T-helper 2 cell (primary cell): ENCODE measurements around the gene IVNS1ABP.
"Not testable (repeated sequence)": the region's sequence is repeated elsewhere in the genome, so short reads cannot be mapped to it uniquely, and the experiment has no call there.

ENCODE experiments used
- DNase-seq, 5 experiments: peaks; one replicate each; pipeline versions ENCODE4 v3.0.0 to v3.0.0-alpha.2; 2012 to 2022

The IVNS1ABP gene

DNA sequence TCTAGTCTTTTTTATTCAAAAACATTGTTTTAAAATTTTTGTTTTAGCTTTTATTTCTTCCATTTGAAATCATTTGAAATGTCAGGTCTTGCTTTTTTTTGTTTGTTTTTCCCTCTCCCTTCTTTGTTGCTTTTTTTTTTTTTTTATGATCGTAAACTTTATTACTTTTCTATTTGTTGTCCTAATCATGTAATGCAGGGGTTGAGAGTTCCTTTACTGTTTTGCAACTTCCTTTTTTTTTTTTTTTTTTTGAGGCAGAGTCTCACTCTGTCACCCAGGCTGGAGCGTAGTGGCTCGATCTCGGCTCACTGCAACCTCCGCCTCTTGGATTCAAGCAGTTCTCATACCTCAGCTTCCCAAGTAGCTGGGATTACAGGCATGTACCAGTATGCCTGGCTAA is 24.8 kb downstream of the IVNS1ABP start:
- DNase-seq = no peak

DNA sequence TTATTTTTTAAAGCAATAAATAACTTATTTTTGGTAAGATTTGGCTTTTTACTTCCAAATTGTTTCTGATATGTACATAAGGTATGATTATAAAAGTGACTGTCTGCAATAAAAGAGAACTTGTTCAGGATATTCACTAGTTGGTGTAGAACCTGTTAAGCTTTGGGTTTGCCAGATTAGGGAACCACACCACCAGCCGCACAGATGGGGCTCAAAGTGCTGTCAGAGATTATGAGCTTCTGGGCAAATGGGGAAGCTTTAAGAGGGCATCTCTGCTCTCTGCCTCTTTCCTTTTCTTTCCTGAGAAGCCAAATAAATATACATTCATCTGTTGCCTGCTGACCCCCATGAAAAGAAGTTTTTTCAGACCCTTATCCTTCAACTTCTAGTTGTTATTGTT is 25.4 kb downstream of the IVNS1ABP start:
- no peak for DNase-seq

DNA sequence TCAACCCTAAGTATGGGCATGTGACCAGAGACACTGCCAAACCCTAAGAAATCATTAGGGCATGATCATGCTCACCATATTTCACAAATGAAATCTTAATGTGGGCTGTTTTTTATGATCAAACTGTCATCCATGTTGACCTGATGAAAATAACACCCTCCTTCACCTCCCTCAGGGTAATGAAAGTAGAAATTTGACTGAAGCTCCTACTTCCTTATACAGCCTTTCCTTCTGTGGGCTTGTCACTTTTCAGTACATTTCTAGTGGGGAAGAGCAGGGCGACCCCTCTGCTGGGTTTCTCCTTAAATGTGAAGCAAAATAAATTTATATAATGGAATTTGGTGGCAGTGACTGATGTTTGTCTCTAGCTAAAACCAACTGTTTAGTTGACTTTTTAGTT is 25.9 kb downstream of the IVNS1ABP start:
- no peak for DNase-seq

DNA sequence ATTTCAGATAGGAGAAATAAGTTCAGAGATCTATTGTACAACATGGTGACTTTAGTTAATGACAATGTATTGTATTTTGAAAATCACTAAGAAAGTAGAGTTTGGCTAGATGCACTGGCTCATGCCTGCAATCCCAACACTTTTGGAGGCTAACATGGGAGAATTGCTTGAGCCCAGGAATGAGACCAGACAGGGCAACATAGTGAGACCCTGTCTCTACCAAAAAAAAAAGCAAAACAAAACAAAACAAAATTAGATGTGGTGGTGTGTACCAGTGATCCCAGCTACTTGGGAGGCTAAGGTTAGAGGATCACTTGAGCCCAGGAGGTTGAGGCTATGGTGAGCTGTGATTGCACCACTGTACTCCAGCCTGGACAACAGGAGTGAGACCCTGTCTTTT is 27.2 kb downstream of the IVNS1ABP start:
- no peak for DNase-seq

DNA sequence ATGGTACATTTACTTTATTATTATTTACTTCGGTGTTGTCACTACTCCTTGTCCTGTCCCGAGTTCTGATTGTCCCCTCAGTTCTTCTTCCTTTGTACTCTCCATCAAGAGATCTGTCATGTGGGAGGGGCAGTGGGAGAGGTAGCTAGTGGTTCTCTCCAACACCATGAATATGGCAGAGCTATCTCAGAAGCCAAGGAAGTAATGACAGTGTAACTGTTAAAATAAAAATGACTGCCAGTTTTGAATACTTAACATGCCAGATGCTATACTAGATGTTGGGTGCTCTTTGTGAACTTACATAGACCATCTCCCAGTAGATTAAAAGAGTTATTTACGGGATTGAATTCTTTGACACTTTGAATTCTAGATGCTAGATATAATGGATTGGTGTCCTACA is 28.6 kb downstream of the IVNS1ABP start:
- DNase-seq = no peak

DNA sequence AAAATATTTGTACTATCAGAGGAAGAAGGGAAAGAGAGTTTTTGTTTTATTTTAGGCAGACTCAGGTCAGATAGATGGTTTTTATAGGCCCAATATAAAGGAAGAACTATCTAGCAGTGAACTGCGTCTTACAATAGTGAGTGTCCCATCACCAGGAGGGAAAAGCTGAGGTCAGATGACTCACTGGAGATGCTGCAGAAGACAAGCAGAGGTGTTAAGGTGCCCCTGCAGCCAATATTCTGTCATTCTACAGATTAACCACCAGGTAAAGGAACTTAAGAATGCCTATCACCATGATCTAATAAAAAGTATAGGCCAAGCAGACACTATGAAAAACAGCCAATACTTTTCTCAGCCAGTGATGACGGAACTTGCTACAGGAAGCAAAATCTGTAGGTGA is 29.6 kb downstream of the IVNS1ABP start:
- DNase-seq = no peak

DNA sequence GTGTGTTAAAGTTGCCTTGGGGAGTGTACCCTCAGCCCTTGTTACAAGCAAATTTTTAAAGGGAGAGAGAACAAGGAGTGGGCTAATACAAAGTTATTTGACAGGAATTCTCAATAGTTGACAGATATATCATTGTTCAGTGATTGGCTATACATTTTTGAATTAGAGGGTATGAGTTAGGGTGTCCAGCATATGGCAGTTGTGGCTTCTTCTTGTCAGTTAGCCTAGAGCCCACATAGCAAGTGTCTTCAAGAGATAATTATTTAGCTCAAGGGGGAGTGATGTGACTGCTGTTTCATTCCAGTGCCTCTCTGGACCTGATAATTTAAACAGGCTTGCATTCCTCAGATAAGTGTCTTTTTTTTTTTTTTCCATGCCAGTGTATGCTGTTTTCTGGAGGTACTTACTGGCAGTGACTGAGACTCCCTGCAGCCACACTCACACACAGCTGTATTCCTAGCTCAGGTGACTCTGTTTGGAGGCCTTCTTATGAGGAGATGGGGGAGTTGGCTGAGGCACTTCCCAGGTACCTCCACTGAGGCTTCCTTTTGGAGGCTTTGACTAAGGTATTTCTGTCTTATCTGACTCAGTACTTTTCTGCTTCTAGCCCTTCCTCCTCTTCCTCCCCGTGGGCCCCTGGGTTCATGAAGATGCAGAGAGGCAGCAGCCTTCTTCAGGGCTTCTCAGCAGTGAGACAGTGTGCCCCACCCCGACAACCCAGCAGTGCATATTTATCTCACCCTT is 32.3 kb downstream of the IVNS1ABP start:
- peak in 1 of 5 experiments; percentile 5 for DNase-seq

DNA sequence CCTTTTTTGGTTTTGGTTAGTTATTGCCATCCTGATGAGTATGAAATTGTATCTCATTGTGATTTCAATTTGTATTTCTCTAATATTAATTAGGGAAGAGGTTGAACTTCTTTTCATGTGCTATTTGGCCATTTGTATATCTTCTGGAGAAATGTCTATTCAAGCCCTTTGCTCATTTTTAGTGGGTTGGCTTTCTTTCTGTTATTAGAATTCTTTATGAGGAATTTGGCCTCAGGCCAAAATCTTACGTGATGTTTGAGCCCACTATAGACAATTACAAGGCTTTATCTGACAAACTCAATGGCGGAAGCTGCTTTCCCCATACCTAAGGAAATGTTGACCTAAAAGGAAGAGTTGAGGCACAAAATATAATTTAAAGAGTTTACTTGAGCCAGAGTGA is 32.9 kb downstream of the IVNS1ABP start:
- no peak for DNase-seq

DNA sequence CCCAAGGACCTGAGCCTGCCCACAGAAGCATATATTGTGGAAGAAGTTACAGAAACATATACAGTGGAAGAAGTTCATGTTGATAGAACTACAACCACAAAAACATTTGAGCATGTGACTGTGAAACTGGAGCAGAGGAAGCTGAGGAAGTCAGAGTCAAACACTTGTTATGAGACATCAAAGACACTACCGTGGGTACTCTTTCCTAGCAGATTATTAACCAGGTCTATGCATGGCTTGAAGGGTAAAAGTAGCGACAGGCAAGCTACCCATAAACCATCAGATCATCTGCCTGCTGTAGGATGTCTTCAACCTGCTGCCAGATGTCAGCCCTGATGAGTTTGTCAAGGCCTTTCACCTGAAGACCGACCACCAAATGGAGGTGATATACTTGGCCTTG is 35.8 kb downstream of the IVNS1ABP start:
- peak in 2 of 5 experiments; percentile 68 to 72 for DNase-seq

DNA sequence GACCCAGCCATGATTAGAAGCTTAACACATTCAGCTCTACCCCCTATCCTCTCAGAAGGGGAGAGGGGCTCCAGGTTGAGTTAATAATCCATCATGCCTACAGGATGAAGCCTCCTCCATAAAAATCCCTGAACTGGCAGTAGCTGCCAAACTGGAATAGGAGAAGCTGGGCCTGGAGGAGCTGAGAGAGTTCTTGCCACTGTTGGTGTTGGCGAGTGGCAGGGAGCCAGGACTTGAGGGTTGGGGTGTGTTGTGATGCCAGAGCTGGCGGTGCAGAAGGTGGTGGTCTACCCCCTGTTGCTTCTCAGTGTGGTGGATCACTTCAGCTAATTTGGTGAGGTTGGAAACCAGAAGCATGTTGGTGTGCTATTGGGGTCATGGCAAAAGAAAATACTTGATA is 36.5 kb downstream of the IVNS1ABP start:
- DNase-seq = peak in 1 of 5 experiments; percentile 15

DNA sequence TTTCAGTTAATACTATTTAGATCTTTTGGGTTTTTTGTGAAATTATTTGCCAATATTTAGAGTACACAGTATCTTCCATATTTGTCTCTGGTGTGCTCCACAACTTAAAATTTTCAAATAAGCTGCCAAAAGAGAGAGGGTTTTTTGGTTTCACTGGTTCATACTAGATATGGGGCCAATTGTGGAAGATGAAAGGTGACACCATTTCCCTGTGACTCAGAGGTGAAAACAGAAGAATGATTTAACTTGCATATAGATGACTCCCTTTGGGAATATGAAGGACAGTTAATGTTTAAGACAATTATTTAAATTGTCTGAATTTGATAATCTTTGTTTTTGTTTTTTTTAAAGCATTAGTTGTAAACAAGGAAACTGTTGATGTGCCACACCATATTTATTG is 37.5 kb downstream of the IVNS1ABP start:
- DNase-seq = no peak

DNA sequence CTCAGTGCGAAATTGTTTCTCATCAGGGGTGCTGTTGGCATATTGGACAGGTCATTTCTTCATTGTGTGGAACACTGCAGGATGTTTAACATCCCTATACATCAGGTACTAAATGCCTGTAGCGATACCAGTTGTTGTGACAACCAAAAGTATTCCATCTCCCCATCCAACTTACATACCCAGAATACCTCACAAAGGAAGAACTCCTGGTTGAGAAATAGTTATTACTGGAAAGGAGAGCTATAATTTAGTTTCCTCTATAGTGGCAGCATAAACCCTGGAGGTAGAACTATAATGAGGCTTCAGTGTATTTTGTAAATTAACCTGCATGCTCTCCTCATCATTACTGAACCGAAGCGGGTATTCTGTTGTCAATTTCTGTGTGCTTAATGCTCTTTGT is 45.1 kb downstream of the IVNS1ABP start:
- no peak for DNase-seq

DNA sequence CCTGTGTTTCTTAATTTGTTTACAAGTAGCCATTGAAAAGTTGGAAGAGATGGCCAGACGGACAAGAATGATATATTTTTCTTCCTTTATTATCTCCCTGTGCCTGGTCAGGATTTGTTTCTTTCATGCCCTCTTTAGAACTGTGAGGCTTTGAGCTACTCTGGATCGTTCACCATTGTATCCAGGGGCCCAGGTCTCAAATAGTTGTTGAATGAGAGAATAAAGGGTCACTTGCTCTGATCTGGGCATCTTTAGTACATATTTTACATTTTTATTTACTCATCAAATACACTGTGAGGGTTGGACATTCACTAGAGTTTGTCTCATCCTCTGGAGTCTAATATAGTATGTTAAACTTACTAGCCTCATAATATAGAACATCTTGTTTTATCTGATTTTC is 48.7 kb downstream of the IVNS1ABP start:
- no peak for DNase-seq

DNA sequence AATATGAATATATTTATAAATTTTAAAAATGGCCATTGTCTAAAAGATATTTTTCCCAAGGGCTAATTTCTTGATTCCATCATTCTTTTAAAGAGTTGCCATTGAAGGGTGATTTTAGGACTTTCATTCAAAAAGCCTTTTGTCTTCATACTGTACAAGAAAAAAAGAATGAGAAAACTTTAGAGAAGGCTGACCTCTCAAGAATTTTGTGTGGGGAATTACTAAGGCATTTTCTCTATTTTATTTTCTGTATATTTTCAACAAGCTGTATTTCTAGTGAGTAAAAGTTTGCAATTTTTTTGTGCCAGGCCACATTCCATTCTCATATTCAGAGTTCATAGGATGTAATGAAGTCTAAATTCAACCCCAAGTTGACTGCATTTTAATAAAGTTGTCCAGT is 49.3 kb downstream of the IVNS1ABP start:
- DNase-seq = no peak

DNA sequence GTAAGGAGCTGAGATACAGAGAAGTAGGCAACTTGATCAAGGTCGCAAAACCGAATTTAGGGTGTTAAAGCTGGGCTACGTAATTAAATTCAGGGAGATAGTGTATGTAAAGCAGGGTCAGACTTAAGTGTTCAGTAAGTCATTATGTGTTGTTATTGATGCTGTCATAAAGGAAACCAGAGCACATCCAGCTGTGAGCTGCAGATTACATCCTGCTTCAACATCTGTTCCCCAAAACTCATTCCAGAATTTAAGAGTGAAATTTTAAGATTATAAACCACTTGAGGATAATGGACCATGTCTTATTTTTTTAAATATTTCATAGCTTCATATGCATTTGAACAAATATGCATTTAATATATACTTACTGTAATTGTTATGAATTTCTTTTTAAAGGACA is 49.7 kb downstream of the IVNS1ABP start:
- DNase-seq = no peak

DNA sequence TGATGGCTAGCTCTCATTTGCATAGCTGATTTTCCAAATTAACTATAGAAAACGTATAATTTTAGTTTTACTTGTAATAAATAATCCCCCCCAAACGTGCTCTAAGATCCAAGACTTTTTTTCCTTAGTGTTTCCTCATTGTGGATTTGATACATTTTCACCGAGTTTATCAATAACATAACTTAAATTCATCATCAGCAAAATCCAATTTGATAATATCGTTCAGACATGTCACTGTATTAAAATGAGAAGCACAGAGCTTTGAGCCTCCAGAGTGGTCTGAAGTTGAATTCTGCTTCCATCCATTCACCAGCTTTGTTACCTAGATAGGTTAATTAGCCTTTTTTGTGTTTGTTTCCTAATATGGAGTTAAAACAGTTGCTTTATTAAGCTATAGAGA is 51.7 kb downstream of the IVNS1ABP start:
- no peak for DNase-seq

DNA sequence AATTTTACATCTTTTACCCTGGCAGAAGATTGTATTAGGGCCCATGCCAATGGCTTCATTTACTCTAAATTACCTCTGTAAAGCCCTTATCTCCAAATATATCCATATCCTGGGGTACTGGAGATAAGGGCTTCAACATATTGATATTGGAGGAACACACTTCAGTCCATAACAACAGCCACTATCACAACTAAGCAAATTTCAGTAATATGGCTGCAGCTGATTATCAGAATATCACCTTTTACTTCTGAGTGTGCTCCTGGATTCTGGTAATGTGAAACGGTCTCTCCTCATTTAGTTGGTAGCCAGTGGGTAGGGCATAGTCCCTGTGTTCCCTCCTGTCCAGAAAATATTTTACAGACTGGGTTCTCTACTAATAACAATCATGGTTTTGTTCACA is 53.3 kb downstream of the IVNS1ABP start:
- no peak for DNase-seq

DNA sequence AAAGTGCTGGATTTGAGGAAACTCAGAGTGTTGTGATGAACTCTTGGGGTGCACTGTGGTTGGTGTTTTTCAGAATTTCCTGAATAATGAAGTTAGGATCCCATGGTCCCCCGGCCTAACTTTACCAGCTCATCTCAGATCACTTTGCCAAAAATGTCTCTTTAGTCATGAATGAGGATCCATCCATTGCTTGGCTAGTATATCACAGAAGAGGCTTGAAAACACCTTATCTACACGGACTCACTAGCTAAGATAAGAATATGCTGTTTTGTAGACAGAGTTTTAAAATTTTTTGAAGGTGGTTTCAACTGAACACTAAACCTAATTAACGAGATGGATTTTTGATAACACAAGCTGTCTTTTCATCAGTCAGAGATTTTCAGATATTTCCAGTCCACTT is 53.8 kb downstream of the IVNS1ABP start:
- no peak for DNase-seq

DNA sequence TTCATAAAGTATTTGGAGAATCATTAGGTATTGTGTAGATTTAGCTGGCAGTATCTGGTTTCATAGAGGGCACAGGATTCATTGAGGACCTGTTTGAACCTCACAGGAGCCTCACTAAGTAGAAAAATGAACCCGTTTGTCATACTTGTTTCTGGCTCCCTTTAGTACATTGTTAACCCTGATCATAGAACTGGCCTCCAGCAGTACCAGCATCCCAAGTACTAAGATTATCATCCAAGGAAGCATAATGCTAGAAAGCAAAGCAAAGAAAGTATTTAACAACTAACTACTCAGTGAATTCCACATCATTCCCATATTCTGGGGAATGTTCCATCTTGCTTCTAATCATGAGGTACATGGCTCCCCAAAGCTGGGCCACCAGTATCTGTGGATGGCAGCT is 54.9 kb downstream of the IVNS1ABP start:
- no peak for DNase-seq

DNA sequence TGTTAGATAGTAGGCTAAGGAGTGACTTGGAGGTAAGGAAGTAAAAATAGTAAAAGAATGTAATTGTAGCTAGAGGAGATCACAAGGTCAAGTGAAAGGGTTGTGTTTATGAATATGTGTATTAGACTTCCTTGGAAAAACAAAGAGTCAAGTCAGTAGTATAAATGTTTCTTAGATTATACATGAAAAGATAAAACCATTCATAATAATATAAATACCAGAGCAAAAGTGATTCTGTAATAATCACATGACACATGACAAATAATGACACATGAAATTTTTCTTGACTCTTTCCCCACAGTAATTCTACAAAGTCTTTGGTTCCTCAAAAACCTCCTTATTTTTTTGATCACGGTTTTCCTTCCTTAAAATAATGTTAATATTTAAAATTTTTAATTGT is 56.4 kb downstream of the IVNS1ABP start:
- no peak for DNase-seq

DNA sequence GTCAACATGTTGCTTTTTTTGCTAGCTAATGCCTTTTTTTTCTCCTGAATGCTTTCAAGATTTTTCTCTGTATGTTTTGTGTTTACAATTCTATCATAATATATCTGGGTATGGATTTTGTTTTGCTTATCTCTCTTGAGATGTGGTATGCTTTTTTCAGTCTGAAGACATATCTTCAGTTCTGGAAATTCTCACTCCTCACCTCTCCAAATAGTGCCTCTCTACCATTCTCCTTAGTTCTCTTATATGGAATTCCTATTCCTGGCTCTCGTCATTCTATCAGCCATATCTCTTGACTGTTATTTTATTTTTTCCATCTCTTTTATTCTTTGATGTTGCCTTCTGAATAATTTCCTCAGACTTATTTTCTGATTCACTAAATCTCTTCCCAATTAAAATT is 58.4 kb downstream of the IVNS1ABP start:
- no peak for DNase-seq

DNA sequence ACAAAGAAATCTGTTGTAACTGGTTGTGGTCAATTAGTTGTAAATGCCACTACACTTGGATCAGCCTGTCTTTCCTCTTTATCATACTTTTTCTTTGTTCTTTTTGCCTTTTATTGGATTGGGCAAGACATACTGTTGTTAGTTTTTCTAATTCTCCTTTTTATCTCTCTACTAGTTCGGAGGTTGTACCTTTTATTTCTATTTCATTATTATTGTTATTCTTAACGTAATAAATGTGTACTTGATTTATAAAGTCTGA is 59.2 kb downstream of the IVNS1ABP start:
- no peak for DNase-seq

DNA sequence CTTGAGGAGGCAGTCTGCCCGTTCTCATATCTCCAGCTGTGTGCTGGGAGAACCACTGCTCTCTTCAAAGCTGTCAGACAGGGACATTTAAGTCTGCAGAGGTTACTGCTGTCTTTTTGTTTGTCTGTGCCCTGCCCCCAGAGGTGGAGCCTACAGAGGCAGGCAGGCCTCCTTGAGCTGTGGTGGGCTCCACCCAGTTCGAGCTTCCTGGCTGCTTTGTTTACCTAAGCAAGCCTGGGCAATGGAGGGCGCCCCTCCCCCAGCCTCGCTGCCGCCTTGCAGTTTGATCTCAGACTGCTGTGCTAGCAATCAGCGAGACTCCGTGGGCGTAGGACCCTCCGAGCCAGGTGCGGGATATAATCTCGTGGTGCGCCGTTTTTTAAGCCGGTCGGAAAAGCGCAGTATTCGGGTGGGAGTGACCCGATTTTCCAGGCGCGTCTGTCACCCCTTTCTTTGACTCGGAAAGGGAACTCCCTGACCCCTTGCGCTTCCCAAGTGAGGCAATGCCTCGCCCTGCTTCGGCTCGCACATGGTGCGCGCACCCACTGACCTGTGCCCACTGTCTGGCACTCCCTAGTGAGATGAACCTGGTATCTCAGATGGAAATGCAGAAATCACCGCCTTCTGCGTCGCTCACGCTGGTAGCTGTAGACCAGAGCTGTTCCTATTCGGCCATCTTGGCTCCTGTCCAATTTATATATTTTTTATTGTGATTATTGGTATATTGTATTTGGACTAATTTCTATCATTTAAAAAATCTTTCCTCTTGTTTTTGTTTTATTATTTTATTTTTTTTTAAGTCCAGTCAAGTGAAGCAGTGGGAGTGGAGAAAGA is 59.7 kb downstream of the IVNS1ABP start:
- DNase-seq = peak in 1 of 5 experiments; percentile 50

DNA sequence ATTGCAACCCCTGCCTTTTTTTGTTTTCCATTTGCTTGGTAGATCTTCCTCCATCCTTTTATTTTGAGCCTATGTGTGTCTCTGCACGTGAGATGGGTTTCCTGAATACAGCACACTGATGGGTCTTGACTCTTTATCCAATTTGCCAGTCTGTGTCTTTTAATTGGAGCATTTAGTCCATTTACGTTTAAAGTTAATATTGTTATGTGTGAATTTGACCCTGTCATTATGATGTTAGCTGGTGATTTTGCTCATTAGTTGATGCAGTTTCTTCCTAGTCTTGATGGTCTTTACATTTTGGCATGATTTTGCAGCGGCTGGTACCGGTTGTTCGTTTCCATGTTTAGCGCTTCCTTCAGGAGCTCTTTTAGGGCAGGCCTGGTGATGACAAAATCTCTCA is 61.4 kb downstream of the IVNS1ABP start:
- DNase-seq = not testable (repeated sequence)

DNA sequence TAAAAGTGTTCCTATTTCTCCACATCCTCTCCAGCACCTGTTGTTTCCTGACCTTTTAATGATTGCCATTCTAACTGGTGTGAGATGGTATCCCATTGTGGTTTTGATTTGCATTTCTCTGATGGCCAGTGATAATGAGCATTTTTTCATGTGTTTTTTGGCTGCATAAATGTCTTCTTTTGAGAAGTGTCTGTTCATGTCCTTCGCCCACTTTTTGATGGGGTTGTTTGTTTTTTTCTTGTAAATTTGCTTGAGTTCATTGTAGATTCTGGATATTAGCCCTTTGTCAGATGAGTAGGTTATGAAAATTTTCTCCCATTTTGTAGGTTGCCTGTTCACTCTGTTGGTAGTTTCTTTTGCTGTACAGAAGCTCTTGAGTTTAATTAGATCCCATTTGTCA is 64.6 kb downstream of the IVNS1ABP start:
- not testable (repeated sequence) for DNase-seq
